ENCODE results near the gene PTPRT.

PTPRT gene

DNA sequence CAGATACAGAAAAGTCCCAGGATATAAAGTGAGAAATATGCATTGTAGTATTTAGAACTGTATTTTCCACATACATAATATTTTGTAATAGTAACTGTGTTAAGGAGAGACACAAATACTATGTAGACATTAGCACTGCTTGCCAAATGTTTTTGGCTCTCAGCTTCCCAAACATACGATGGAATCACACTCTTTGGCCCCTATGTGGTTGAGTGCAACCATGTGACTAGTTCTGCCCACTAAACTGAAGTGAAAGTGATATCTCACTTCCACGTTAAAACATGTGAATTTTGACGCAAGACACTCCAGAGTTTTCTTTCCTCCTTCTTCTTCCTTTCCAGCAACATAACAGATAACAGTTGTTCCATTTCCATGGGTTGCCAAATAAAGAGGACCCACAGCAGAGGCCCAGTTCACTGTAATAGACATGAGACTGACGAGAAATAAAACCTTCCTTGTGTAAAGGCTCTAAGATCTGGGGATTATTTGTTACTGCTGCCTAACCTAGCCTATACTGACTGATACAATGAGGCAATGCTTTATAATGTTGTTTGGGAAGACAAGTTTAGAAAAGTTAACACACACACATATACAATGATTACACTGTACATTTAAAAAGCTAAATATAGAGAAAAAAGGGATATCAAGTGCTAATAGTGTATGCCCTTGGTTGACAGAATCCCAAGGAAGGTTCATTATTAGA lies 97.2 kb downstream of the PTPRT start:
- Histone ChIP-seq H3K27me3 (no peaks in the 10 kb centered on the region), H3K36me3 (no peaks in the 10 kb centered on the region), H3K27ac (no peak overlapping the region), H3K9me3 (no peaks in the 10 kb centered on the region), H3K4me3 (no peak overlapping the region), H3K4me1 (no peaks in the 10 kb centered on the region)
- TF ChIP-seq, protein P1, sequence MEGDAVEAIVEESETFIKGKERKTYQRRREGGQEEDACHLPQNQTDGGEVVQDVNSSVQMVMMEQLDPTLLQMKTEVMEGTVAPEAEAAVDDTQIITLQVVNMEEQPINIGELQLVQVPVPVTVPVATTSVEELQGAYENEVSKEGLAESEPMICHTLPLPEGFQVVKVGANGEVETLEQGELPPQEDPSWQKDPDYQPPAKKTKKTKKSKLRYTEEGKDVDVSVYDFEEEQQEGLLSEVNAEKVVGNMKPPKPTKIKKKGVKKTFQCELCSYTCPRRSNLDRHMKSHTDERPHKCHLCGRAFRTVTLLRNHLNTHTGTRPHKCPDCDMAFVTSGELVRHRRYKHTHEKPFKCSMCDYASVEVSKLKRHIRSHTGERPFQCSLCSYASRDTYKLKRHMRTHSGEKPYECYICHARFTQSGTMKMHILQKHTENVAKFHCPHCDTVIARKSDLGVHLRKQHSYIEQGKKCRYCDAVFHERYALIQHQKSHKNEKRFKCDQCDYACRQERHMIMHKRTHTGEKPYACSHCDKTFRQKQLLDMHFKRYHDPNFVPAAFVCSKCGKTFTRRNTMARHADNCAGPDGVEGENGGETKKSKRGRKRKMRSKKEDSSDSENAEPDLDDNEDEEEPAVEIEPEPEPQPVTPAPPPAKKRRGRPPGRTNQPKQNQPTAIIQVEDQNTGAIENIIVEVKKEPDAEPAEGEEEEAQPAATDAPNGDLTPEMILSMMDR (IDR thresholded peaks at IDR 0.05) = no peak
- intact Hi-C loops (cut with DNase I; ENCODE audit: low total_unique reads) = no loop called here
- no peak for DNase-seq

DNA sequence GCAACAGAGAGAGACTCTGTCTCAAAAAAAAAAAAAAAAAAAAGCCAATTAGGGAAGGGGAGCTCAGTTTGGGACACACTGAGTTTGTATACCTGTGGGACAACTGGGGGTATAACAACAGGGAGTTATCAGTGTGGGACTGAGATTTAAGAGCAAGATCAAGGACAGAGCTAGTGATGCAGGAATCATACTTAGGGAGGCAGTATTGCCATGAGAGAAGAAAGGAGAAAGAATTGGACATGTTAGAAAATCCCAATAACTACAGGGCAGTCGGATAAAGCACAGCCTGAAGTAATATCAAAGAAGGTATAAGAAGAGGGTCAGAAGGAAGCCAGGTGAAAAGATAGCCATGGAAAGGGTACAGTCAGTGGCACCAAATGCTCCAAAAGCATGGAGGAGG lies 121.2 kb downstream of the PTPRT start:
- Histone ChIP-seq H3K27ac (no peak overlapping the region), H3K4me1 (no peaks in the 10 kb centered on the region), H3K27me3 (no peaks in the 10 kb centered on the region), H3K4me3 (no peak overlapping the region), H3K9me3 (no peaks in the 10 kb centered on the region), H3K36me3 (no peaks in the 10 kb centered on the region)
- TF ChIP-seq, protein P1 (IDR thresholded peaks at IDR 0.05) = no peak
- intact Hi-C loops (cut with DNase I; ENCODE audit: low total_unique reads) = no loop called here
- no peak for DNase-seq

DNA sequence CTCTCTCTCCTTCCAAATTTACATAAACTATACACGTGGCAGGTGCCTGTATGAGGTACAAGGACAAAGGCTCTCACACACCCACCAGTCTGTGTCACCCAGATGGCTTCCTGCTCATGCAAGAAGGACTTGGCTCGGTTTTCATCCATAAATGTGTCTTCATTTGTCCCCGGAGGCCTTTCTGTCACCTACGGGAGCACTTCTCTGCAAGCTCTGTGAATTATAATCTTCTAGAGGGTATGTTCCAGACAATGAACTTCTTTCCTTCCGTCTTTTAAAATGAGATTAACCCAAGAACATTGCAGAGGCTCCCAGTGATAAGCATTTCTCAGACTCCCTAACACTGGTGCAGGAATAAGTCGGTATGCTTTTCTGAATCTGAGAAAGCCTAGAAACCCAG lies 123.6 kb downstream of the PTPRT start:
- no peak for DNase-seq
- Histone ChIP-seq H3K9me3 (no peaks in the 10 kb centered on the region), H3K27ac (no peak overlapping the region), H3K27me3 (no peaks in the 10 kb centered on the region), H3K4me3 (no peak overlapping the region), H3K36me3 (no peaks in the 10 kb centered on the region), H3K4me1 (no peaks in the 10 kb centered on the region)
- intact Hi-C loops (cut with DNase I; ENCODE audit: low total_unique reads) = no loop called here
- TF ChIP-seq, protein P1 (IDR thresholded peaks at IDR 0.05) = no peak

DNA sequence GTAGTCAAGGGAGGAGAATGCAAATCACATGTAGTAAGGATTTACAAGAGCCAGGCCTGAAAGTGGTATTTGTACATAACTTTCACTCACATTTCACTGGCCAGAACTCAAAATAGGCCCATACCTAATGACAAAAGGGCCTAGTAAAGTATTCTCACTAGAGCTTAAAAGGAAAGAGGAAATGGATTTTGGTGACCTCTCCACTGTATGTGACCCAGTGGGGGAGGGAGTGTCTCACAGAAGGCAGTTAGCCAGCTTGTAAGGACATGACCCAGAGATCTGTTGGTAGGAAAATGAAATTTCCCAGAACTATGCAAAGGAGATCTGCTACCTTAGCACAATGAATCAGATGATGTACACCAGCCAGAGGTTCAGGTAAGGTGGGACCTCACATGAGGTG lies 124.4 kb downstream of the PTPRT start:
- no peak overlapping the region for H3K27ac ChIP-seq
- intact Hi-C loops (cut with DNase I; ENCODE audit: low total_unique reads) = no loop called here

DNA sequence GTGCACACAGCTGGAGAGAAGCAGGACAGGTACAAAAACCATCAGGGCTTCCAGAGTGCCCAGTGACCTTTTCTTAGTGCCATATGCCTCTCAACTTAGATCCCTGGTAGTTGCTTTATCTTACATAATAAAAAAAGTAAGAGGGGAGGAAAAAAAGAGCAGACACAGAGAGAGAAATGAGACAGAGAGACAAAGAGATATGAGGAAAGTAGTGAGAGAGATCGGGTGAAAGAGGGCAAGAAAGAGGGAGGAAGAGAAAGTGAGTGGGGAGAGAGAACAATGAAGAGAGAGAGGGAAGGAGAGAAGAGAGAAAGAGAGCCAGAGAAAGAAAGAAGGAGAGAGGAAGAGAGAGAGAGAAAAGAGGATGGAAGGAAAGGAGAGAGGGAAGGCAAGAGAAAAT lies 131.6 kb downstream of the PTPRT start:
- intact Hi-C loops (cut with DNase I; ENCODE audit: low total_unique reads) = no loop called here
- H3K4me1 ChIP-seq = no peaks in the 10 kb centered on the region
- TF ChIP-seq, protein P1 (IDR thresholded peaks at IDR 0.05) = no peak

More for the DNA sequence above, 124.4 kb downstream of the PTPRT start:
- H3K4me3 ChIP-seq = no peak overlapping the region
- no peaks in the 10 kb centered on the region for H3K9me3 ChIP-seq
- TF ChIP-seq, protein P1 (IDR thresholded peaks at IDR 0.05) = no peak
- no peaks in the 10 kb centered on the region for H3K27me3 ChIP-seq
- no peaks in the 10 kb centered on the region for H3K36me3 ChIP-seq
- no peak for DNase-seq
- no peaks in the 10 kb centered on the region for H3K4me1 ChIP-seq

DNA sequence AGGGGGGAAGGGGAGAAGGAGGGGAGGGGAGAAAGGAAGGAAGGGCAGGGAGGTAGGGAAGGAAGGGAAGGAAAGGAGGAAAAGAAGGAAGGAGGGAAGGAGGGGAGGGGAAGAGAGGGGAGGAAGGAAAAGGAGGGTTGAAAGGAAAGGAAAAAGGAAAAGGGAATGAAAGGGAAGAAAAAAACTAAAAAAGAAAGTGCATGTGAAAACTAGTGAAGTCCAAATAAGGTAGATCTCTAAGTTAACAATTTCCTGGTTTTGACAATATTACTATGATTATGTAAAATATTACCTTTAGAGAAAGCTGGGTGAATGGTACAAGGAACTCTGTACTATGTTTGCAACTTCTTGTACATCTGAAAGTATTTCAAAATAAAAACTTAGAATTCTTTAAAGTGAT lies 132.4 kb downstream of the PTPRT start:
- Histone ChIP-seq H3K4me1 (no peaks in the 10 kb centered on the region), H3K9me3 (no peaks in the 10 kb centered on the region), H3K4me3 (no peak overlapping the region), H3K36me3 (no peaks in the 10 kb centered on the region), H3K27me3 (no peaks in the 10 kb centered on the region), H3K27ac (no peak overlapping the region)
- intact Hi-C loops (cut with DNase I; ENCODE audit: low total_unique reads) = no loop called here
- TF ChIP-seq, protein P1 (IDR thresholded peaks at IDR 0.05) = no peak
- no peak for DNase-seq

More for the DNA sequence above, 131.6 kb downstream of the PTPRT start:
- Histone ChIP-seq H3K27me3 (no peaks in the 10 kb centered on the region), H3K27ac (no peak overlapping the region), H3K4me3 (no peak overlapping the region), H3K9me3 (no peaks in the 10 kb centered on the region), H3K36me3 (no peaks in the 10 kb centered on the region)
- DNase-seq = no peak
